Measurements from ENCODE around the gene UPF3B. TPM values are rescaled to one million over a fixed set of nuclear protein-coding genes. Genes with fewer than 3 reads are reported as not detected.
A peak's percentile ranks its signal among the peaks of the same experiment; 100 is the strongest.
"Not testable (repeated sequence)": the region's sequence is repeated elsewhere in the genome, so short reads cannot be mapped to it uniquely, and the experiment has no call there.

Gene UPF3B, protein sequence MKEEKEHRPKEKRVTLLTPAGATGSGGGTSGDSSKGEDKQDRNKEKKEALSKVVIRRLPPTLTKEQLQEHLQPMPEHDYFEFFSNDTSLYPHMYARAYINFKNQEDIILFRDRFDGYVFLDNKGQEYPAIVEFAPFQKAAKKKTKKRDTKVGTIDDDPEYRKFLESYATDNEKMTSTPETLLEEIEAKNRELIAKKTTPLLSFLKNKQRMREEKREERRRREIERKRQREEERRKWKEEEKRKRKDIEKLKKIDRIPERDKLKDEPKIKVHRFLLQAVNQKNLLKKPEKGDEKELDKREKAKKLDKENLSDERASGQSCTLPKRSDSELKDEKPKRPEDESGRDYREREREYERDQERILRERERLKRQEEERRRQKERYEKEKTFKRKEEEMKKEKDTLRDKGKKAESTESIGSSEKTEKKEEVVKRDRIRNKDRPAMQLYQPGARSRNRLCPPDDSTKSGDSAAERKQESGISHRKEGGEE
- total RNA-seq (2014; rRNA removed; shearing (Covaris generic)), result 2.6 and 3.8 TPM in 2 replicates

DNA sequence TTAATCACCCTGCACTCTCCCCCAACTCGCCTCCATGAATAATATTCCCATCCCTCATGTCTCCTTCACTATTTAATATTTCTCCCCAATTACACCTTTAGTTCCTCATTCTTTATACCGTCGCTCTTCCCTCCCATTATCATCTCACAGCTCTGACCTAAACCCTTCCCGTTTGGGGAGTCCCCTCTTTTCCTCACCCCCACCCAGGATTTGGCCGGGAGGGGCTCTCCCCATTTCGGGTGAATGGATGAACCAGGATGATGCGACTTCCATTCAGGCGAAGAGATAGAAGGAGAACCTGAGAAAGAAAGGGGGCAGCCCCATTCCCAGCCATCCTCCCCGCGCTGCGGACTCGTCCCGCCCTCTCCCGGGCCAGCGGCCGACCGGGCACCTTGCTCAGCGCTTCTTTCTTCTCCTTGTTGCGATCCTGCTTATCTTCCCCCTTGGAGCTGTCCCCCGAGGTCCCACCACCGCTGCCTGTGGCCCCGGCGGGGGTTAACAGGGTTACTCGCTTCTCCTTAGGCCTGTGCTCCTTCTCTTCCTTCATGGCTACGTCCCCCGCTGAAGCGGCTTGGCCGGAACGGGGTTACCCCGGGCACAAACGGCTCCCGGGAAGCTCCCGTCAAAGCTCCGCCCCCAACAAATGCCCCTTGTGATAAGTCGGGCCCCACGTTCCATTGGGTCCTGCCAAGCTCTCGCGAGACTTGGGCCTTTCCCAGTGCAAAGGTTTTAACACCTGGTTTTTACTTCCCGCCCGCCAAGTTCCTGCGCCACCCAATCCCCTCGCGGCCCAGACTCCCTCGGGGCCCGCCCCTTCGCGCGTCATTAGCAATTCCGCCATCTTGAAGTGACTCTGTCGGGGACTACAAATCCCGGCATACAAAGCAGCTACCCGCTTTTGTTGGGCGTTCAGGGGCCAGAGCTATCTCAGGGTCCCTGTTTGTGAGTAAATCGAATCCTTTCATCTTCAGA lies at the start of gene UPF3B:
Gene UPF3B, minus strand, starts transcription at position 582 of the 972 bp plus-strand sequence. Its CDS starts 35 bp downstream, at position 547.
- DNase-seq (ENCODE audit: low read depth), result peak; percentile 97

DNA sequence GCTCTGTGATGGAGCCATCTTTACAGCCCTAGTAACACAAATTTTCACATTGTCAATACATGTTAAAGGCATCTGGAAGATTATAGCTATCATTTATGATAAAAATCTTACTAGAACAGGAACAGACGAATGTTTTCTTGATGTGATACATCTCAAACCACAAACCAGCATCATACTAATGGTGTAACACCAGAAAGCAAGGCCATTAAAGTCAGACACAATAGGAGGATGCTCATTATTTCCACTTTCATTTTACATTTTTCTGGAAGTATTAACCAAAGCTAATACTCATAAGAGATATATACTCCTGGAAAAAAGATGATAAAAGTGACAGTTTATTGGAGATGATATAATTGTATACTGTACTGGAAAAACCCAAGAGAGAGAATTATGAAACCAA lies 48.2 kb upstream of the UPF3B start:
- DNase-seq (ENCODE audit: low read depth), result no peak

DNA sequence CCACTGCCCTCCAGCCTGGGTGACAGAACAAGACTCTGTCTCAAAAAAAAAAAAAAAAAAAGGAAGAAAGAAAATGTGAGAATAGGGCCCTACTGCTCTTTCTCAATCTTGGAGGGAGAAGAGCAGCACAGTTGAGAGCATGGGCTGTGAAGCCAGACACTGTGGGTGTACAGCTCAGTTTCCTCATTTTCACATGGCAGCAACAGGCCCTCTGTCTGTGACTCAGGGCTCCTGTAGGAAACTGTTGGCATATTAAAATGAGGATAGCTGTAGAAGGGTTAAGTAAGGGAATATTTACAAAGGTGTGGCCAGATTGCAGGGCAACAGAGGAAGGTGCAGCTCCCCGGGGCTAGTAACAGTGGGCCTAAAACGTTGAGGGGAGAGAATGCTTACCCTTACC lies 46.4 kb upstream of the UPF3B start:
- DNase-seq (ENCODE audit: low read depth), result no peak

DNA sequence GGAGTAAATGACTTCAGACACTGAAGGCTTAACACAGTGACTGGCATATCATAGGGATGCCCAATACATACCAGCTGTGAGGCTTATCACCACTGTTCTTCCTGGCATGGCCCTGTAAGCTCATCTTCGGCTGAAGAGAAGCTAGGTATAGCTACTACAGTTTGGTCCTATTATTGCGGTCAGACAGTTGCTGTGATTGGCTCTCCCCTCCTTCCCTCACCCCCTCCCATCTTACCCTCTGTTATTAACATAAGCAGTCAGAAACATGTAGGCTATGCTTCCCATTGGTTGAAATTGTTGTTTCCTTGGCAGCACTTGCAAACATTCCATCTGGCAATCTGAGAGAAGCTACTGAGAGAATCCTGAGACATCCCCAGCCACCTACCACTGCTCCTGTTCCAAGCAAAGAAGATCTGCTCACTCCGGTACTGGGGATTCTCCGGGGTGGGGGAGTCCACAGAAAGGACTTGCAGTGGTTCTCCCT lies 43.1 kb upstream of the UPF3B start, which contains the start of gene AKAP14:
Gene AKAP14, plus strand, starts transcription at position 51 of the 484 bp plus-strand sequence. CDS start 7,331 bp downstream, outside the sequence.
- no peak for DNase-seq (ENCODE audit: low read depth)

DNA sequence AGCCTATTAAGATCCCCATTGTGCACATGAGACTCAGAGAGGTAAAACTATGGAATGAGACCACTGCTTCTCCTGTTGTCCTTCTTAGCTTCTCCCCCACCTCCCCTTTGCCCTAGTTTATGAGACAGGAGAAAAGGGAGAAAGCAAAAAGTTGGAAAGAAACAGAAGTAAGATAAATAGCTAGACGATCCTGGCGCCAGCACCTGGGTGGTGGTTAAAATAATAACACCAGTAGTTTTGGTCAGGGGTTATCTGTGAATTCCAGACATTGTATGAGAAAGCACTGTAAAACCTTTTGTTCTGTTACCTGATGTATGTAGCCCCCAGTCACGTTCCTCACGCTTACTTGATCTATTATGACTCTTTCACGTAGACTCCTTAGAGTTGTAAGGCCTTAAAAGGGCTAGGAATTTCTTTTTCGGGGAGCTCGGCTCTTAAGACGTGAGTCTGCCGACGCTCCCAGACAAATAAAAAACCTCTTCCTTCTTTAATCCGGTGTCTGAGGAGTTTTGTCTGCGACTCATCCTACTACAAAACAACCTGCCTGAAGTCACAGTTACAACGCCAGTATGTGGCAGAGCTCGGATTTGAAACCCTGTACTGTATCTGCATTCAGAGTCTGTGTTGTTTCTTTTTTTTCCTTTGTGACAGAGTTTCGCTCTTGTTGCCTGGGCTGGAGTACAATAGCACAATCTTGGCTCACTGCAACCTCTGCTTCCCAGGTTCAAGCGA lies 39.4 kb upstream of the UPF3B start:
- DNase-seq (ENCODE audit: low read depth), result not testable (repeated sequence)

DNA sequence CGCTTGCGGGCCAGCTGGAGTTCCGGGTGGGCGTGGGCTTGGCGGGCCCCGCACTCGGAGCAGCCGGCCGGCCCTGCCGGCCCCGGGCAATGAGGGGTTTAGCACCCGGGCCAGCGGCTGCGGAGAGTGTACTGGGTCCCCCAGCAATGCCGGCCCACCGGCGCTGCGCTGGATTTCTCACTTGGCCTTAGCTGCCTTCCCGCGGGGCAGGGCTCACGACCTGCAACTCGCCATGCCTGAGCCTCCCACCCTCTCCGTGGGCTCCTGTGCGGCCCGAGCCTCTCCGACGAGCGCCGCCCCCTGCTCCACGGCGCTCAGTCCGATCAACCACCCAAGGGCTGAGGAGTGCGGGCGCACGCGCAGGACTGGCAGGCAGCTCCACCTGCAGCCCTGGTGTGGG lies 37.9 kb upstream of the UPF3B start:
- DNase-seq (ENCODE audit: low read depth), result not testable (repeated sequence)

DNA sequence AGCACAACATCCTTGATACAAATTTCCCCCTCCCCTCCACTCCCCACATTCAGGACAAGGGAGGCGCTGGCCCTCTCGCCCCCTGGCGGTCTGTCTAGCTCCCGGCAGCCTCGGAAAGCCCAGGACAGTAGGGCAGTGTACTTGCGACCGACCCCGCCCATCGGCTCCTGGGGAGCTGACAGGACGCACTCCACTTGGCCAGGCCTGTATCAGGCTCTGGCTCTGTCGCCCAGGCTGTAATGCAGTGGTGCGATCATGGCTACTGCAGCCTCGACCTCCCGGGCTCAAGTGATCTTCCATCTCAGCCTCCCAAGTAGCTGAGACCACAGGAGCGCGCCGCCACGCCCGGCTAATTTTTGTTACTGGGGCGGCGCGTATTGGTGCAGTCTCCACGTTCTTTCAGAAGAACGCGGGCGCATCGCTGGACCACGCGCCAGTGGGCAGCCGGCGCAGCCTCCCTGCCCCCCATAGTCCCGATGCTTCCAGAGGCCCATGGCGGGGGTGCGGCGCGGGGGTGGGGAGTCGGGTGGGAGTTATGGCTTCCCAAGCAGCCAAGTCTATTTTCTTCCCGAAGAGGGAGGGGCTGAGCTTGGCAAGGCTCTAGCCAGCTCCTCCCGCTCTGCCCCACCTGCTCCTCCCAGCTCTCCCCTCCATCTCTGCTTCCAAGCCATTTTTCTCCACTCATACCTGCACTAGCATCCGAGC lies 35.1 kb upstream of the UPF3B start:
- DNase-seq (ENCODE audit: low read depth), result peak; percentile 63

DNA sequence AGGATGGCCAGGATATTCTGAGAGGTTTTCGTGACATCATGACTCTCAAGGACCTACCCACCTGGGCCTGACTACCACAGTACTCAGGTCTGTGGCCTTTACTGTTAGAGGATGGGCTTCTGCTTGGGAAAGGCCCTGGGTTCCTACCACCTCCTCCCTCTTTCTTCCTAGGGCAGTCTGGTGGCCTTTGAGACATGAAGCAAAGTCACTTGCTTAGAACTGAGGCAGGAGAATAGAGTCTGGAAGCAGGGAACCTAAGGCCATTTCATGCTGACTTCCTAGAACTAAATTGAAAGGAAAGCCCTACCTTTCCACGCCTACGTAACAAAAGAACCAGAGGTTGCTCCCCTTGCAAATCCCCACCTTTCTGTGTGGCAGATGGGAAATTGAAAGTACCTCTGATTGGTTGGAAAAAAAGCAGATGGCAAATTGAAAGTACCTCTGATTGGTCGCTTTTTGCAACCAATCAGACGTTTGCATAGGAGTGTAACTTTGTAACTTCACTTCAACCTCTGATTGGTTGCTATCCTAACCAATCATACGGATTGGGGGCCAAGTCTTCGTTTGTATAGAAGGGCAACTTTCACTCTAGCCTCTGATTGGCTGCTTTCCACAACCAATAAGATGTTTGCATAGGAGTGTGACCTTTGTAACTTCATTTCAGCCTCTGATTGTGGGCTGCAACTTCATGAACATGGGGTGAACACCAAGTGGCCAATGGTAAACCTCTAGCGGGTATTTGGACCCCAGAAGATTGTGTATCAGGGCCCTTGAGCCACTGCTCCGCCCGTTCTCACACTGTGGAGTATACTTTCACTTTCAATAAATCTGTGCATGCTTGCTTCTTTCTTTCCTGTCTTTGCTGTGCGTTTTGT lies 33.0 kb upstream of the UPF3B start:
- DNase-seq (ENCODE audit: low read depth), result peak; percentile 55

DNA sequence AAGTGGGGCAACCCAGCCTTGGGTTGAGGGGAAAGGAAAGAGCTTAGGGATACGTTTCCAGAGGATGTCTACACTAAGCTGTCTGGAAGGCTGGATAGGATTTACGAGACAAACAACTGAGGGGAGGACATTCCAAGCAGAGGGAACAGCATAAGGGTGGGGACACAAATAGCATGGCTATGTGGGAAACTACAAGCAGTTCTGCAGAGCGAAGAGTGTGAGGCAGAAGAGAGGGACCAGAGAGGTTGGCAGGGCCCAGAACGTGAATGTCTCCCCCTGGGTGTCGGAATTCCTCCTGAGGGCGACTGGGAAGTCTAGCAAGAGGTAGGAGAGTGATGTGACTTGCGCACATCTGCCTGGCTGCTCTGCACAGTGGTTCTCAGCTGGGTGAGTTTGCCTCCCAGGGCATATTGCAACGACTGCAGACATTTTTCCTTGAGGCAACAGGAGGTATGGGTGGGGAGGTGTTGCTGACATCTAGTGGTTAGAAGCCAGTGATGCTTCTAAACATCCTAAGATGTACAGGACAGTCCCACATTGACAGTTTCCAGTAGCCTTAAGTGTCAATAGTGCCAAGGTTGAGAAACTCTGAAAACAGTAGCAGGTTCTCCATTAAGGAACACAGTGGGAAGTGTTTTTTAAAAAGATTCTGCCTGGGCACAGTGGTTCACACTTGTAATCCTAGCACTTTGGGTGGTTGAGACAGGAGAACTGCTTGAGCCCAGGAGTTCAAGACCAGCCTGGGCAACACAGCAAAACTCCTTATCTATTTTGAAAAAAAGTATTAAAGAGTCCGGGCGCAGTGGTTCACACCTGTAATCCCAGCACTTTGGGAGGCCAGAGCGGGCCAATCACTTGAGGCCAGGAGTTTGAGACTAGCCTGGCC lies 28.0 kb upstream of the UPF3B start:
- peak; percentile 38 for DNase-seq (ENCODE audit: low read depth)

DNA sequence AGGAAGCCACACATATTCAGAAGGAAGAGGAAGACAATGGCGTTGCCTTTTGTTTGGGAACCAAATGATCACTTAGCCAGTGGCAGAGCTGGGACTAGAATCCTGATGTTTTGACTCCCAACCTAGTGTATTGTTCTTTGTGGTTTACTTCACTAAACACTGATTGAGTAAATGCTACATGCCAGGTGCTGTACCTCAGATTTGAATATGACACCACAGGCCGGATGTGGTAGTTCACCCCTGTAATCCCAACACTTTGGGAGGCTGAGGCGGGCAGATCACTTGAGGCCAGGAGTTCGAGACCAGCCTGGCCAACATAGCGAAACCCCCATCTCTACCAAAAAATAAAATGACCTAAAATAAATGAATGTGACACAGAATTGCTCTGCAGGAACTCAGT lies 27.3 kb upstream of the UPF3B start:
- no peak for DNase-seq (ENCODE audit: low read depth)

DNA sequence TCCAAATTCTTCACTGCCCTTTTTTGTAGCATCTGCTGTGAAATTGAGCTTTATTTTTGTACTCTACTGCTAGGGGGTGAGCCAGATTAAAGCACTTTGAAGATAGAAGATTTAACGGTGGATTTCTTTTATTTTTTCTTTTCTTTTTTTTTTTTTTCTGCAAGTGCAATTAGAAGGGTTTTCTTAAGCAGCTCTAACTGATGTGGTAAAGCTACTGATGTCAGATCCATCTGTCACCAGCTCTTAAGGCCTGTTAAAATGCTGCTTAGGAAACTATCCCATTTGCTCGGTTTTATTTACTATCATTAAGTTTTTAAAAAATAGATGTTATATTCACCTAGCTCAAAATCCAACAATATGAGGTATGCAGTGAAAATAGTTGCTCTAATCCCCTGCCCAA lies 26.0 kb upstream of the UPF3B start:
- no peak for DNase-seq (ENCODE audit: low read depth)

DNA sequence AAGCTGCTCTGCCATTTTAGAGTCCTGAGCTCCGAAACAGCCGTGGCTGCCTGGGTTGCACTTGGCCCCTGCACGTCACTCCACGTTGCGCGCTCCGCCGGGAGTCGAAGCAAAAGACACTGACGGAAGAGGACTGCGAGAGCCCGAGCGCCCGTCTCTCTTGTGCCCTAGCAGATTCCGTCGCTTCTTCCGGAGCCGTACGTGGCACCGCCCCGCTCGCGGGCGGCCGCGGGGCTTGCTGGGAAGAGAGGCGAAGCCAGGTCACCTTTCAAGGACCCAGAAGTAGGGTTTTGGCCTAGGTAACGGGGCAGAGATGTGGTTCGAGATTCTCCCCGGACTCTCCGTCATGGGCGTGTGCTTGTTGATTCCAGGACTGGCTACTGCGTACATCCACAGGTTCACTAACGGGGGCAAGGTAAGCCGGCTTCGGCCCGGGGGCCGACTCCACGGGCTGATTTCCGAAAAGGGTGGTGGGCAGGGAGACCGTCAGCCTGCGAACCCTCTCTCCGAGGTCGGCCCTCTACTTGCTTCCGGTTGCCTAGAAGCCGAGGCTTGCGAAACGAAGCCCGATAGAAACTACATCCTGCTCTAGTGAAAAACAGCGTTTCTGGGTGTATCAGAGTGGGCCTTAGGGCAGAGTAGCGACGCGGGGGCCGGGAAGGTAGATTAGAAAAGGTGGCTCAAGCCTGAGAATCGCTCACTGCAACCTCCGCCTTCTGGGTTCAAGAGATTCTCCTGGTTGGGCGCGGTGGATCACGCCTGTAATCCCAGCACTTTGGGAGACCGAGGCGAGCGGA lies 19.0 kb upstream of the UPF3B start, which contains the start of the genes NDUFA1 and RNF113A:
Gene NDUFA1, plus strand, starts transcription at position 234 of the 797 bp plus-strand sequence. Its CDS starts 80 bp downstream, at position 314.
Gene RNF113A, minus strand, starts transcription at position 135 of the 797 bp plus-strand sequence. Its CDS starts 120 bp downstream, at position 15.
- peak; percentile 79 for DNase-seq (ENCODE audit: low read depth)

DNA sequence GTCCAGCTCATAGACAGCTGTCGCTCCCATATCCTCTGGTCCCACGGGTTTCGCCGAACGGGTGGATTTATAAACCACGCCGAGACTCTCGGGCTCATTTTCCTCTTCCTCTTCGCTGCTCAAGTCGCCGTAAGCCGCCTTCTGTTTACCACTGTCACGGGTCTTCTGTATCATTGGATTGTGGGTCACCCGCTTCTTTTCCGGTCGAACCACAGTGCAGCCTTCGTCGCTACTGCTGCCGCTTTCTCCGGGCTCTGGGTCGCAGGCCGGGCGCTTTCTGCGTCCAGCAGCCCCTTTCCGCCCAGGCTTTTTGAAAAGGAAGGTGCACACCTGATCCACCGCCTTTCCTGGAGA lies 18.5 kb upstream of the UPF3B start:
- DNase-seq (ENCODE audit: low read depth), result no peak

DNA sequence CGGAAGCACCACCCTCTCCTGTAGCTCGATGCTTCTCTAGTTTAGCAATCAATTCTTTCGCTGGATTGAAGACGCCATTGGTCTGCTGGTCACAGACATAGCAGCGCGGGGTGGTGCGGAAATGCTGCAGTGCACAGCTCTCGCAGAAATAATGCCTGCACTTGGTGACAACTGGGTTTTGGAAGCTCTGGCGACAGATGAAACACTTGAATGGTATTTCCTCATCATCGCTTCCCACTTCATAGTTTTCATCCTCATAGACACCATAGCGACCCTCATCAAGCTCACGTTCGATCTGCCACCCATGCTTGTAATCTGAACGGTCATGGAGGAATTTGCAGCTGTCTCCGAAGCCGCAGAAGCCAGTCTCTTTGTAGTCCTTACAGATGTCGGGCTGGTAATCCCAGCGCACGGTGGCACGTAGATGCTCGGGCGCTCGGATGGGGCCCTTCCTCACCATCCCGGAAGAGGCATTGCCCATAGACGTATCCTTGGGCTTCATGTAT lies 17.9 kb upstream of the UPF3B start:
- no peak for DNase-seq (ENCODE audit: low read depth)

DNA sequence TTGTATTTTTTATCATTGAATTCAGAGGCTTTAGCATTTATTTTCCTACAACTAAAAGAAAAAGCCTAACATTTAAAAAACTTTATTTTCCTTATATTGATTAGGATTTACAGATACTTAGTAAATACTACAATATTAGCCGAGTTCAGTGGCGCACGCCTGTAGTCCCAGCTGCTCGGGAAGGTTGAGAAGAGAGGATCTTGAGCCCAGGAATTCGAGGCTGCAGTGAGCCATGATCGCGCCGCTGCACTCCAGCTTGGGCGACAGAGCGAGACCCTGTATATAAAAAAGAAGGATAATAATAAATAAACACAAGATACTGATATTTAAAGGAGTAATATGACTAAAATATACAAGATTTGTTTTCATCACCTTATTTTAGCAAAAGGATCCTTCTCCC lies 681 bp upstream of the UPF3B start:
- DNase-seq (ENCODE audit: low read depth), result no peak

DNA sequence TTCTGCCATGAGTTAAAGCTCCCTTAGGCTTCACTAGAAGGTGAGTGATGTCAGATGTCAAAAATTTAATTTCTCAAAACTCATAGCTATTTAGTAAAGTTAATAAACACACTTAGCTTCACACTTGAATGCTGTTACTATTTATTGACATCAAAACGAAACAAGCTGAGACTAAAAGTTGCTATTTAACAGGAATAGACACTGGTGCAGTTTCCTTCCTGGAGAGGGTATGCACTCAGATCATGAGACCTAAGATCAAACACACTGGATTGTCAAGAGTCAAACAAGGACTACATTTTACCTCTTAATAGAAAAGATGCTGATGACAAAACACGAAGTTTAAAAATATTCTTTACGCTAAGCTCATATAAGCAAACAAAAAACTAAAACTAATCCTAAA lies 18.9 kb downstream of the UPF3B start:
- no peak for DNase-seq (ENCODE audit: low read depth)

DNA sequence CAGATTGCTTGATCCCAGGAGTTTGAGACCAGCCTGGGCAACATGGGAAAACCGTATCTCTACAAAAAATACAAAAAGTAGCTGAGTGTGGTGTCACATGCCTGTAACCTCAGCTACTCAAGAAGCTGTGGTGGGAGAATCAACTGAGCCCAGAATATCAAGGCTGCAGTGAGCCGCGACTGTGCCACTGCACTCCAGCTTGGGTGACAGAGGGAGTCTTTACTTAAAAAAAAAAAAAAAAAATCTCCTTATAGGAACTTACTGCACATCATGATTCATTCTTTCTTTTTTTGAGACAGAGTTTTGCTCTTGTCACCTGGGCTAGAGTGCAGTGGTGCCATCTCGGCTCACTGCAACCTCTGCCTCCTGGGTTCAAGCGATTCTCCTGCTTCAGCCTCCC lies 24.3 kb downstream of the UPF3B start:
- DNase-seq (ENCODE audit: low read depth), result no peak

All from RPMI7951 (cell line).